GM19372 (cell line): ENCODE data around the gene EHBP1L1.

Experiments
- ATAC-seq: cut with Tn5 transposase; IDR thresholded peaks from one replicate; pipeline ENCODE4 v1.9.1; 2021; ENCODE audit warnings: mild to moderate bottlenecking, low read depth, moderate library complexity; ENCODE audit not compliant: unreplicated experiment

Gene EHBP1L1

DNA sequence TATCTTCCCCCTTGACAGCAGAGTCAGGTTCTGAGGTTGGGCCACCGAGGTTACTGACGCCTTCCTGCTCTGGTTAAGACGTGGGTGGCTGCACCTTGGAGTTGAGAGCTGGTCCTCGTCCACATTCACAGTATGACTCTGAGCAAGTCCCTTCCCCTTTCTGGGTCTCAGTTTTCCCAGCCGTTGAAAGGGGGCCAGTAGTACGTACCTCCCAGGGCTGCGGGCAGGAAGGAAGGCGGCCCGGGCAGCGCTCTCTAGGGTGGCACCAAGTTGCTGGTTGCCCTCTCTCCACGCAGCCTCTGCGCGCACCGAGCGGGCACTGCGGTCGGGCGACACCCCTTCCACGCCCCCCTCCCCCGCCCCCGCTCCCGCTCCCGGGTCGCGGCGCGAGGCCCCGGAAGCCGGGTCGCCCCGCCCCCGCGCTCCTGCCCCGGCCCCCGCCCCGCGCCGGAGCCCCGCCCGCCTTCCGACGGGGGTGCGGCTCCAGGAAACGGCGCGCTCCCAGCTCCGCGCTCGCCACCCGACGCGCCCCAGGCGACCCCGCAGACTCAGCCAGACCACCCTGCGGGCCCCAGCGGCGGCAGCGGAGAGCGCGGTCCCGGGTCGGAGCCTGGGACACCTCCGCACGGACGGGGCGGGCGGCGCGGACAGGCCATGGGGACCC, at the start of gene EHBP1L1:
TSS of gene EHBP1L1 (plus strand) at position 486 of the 664 bp plus-strand sequence. CDS start 250 bp downstream, outside the sequence.
- no peak for ATAC-seq

DNA sequence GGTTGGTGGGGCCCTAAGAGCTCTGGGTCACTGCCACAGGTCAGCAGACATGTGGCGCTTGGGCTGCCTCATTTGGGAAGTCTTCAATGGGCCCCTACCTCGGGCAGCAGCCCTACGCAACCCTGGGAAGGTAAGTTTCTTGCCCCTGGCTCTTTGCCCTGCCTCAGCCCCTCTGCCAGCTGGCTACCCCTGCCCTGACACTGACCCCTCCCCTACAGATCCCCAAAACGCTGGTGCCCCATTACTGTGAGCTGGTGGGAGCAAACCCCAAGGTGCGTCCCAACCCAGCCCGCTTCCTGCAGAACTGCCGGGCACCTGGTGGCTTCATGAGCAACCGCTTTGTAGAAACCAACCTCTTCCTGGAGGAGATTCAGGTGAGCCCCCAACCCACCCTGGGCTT, 49.1 kb upstream of the EHBP1L1 start:
- no peak for ATAC-seq

DNA sequence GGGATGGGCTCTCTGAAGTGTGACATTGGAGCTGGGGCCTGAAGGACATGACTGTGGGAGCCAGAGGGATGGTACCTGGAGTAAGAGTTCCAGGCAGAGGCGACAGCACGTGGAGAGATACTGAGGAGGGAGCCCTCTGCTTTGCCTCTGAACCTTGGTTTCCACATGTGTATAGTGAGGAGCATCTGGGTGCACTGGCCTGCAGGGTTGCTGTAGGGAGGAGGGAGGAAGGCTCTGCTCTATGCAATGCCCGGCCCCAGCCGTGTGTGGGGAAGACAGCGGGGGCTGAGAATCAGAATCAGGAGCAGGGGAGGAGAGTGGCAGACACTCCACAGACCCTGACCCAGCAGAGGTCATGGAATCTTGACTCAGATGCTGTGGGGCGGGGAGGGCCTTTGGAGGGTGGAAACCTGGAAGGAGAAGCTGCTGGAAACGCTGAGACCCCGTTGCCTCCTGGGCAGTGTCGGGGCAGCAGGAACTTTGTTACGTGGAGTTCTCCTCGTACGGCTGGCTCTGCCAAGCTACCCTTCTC, 47.0 kb upstream of the EHBP1L1 start:
- ATAC-seq = no peak

DNA sequence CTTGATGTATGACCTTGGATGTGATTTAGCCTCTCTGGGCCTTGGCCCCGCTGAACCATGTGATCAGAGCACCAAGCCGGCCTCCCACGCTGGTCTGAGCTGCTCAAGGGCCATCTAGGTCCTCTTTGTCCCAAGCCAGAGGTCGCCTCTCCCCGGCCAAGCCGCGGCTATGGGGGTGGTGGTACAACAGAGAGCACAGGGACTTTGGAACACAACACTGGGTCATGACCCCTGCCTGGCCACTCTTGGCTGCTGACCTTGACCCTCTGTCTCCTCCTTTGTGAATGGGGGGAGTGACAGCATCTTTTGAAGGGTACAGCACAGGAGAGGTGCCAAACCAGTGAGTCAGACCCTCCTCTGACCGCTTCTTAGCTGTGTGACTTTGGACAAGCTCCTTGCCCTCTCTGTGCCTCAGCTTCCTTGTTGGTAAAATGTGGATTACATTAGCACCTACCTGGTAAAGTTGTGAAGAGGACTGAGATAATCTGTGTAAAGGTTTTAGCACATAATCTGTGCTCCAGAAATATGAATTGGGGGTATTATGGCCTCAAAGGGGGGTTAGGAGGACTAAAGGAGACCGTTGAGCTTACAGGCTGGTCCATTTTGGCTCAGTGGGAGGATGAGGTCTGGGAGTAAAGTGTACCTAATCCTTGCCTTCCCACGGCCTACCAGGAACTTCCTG, 46.2 kb upstream of the EHBP1L1 start:
- ATAC-seq = no peak

DNA sequence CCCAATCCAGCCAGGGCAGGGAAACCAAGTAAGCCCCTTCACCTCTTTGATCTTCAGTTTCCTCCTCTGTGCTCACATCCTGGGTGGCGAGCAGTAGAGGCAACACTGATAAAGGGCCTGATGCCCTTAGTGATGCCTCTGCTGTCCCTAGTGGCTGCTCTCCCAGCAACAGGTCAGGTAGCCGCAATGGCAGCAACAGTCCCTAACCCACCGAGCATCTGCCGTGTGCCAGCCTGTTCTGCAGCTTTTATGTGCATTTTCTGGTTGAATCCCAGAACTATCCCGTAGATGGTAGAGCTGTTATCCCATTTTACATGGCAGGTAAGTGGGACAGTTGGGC, 45.7 kb upstream of the EHBP1L1 start:
- no peak for ATAC-seq

DNA sequence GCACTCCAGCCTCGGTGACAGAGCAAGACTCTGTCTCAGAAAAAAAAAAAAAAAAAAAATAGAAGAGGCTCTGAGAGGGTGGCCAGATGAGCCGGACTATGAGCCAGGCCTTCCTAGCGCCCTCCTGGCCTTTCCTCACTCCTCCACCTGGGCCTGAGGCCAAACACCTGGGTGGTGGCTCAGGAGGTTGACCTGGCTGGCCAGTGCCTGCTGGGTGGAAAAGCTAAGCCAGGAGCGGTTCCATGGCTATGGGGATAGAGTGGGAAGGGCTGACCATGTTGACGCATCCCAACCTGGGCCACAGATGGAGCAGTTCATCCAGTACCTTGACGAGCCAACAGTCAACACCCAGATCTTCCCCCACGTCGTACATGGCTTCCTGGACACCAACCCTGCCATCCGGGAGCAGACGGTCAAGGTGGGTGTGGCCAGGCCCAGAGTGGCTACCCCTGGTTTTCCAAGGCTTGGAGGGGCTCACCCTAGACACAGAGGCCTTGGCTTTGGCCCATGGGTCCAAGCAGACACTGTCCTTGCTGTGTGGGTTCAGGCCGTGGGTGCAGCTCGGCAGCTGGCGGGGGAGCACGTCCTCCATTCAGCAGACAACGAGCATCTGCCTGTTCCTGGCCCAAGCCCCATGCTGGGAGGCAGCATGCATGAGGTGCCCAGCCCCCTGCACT, 43.3 kb upstream of the EHBP1L1 start:
- ATAC-seq = no peak

DNA sequence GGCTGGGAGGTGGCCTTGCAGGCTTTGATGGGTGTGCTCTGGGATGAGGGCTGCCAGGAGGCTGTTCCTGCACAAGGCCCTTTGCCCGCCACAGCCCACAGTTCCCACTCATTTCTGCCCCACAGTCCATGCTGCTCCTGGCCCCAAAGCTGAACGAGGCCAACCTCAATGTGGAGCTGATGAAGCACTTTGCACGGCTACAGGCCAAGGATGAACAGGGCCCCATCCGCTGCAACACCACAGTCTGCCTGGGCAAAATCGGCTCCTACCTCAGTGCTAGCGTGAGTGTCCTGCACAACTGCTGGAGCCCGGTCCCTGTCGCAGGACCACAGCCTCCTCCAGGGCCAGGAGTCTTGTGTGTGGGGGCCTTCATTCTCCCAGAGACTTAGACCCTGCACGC, 40.8 kb upstream of the EHBP1L1 start:
- ATAC-seq = no peak

DNA sequence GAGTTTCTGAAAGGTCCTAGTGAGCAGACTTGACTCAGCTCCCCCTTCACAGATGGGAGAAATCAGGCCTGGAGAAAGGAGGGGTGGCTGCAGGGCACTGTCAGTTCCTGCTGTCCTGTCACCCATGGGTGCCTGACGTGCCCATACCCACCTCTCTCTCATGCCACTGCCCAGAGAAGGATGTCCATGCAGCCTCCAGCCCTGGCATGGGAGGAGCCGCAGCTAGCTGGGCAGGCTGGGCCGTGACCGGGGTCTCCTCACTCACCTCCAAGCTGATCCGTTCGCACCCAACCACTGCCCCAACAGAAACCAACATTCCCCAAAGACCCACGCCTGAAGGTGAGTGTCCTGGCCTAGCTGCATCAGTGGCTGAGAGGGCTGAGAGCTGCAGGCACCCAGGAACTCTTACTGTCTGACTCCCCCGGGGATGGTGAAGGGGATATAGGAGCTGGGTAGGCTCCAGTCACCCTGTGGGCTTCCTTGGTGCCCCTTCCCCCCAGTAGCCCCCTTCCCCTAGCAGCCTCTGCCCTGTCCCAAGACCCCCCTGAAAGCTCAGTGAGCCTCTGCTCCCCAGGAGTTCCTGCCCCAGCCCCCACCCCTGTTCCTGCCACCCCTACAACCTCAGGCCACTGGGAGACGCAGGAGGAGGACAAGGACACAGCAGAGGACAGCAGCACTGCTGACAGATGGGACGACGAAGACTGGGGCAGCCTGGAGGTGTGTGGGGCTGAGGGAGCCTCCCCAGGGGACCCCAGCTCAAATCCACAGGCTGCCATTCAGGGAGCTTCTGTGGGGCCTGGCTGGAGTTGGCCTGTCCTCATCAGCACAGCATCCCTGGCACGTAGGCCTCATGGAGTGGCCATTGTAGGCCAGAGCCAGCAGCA, 39.2 kb upstream of the EHBP1L1 start:
- no peak for ATAC-seq

DNA sequence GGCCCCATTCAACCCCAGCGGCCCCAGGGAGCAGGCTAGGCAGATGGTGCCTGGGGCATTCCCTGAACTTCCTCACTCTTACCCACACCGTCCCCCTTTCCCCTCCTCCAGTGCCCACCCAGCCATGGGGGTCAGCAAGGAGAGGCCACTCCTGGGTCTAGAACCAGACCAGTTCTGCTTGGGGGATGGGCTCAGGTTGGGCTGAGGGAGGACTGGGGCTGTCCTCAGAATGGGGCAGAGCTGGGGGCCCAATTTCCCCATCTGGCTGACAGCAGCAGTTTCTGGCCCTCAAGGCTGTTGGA, 38.6 kb upstream of the EHBP1L1 start:
- no peak for ATAC-seq

DNA sequence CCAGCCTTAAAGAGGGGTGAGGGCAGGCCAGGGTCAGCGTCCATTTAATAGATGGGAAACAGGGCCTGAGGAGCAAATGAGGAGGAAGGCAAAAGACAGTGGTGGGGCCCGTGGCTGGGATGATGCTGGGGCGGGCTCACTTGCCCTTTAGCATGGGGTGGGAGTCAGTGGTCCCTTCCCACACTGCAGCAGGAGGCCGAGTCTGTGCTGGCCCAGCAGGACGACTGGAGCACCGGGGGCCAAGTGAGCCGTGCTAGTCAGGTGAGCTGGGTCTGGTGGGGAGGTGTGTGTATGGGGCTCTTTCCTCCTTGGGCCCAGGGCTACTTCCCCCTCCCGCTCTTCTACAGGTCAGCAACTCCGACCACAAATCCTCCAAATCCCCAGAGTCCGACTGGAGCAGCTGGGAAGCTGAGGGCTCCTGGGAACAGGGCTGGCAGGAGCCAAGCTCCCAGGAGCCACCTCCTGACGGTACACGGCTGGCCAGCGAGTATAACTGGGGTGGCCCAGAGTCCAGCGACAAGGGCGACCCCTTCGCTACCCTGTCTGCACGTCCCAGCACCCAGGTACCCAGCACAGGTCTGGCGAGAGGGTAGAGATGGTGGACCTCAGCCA, 38.1 kb upstream of the EHBP1L1 start:
- ATAC-seq = no peak

DNA sequence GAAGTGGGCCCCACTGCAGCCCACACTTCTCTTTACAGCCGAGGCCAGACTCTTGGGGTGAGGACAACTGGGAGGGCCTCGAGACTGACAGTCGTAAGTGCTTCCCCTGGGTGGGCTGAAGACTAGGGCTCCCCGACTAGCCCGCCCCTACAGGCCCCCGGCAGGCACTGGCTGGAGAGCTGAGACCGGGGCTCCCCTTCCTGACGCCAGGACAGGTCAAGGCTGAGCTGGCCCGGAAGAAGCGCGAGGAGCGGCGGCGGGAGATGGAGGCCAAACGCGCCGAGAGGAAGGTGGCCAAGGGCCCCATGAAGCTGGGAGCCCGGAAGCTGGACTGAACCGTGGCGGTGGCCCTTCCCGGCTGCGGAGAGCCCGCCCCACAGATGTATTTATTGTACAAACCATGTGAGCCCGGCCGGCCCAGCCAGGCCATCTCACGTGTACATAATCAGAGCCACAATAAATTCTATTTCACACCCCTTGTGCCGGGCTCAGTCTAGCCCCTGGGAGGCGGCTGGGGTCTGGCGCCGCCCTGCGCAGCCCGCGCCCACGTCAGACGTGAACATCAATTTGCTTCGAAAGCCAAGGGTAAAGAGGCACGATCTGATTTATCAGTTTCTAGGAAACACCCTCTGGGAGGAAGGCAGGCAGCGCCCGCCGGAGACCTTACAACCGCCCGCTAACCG, 37.5 kb upstream of the EHBP1L1 start:
- ATAC-seq = no peak

DNA sequence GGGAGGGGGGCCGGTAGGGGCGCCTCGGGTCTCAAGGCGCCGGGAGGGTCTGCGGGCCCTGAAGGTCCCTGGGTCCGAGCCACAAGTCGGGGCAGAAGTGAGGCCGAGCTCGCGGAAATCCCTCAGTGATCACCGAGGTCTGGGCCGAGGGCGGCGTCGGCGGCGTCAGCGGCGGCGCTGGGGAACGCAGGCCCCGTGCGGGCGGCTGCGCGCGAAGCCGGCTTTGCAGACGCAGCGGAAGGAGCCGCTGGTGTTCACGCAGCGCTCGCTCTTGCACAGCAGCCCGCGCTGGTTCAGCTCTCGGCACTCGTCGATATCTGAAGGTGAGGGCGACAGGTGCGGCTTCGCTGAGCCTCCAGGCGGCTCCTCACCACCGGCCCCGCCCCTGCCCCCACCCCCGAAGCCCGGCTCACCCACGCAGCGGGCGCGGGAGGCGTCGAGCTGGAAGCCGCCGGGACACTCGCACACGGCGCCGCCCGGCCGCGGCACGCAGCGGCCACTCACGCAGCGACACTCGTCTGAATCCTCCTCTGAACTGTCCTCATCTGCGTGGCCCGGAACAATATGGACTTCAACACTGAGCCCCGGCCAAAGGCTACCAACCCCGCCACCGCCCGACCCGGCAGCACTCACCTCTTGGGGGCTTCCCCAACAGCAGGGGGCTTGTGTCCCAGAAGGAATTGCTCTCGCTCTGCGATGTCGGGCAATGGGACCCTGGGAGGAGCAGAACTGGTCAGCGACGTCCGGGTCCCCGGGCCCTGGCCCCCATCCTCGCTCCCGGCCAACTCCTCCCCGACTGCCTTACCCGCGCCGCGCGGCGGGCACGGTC, 36.7 kb upstream of the EHBP1L1 start:
- no peak for ATAC-seq

DNA sequence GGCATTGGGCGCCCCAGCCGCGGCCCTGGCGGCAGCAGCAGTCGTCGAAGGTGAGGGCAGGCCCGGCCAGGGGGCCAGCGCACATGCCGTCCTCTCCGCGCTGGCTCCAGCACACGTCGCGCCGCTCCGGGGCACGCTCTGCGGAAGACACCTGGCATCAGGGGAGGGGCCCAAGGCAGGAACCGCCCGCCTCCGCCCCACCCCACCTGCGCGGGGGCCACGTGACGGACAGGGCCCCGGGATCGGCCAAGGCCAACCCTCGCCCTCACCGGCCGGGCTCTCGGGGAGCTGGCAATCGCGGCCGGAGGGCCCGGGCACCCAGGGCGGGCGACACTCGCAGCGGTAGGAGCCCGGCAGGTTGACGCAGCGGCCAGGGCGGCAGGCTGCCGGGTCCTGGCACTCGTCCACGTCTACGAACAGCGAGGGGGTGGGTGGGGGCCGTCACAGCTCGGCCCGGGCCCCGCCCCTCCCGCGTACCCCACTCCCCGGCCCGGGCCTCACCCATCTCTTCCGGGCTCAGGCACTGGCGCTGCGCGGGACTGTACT, 36.0 kb upstream of the EHBP1L1 start:
- ATAC-seq = peak; percentile 53

DNA sequence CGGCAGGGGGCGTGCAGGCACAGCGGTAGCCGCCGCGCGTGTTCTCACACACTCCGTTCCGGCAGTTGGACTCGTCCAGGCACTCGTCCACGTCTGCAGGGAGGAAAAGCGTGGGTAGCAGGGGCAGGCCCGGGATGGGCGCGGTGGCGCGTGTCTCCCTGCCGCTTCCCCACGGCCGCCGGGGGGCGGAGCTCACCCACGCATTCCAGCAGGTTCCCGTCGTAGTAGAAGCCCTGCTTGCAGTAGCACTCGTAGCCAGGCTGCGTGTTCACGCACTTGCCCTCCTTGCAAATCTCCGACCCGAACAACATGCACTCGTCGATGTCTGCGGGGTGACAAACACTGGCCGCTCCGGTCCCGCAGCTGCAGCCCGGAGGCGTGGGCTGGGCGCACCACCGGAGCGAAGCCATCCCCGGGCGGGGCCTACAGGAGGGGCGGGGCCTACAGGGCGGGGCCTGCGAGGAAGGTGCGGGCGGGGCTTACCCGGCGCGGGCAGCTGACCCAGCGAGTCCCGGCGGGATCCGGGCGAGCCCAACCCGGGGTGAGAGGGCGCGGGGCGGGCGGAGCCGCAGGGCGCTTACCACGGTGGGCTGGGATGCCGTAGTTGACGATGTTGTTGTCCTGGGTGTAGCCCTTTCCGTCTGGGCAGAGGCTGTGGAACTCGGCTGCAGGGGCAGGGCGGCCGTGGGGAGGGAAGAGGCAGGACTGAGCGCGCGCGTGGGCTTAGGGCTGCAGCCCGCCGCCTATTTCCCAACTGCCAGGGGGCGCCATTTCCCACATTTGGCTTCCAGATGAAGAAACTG, 35.4 kb upstream of the EHBP1L1 start:
- ATAC-seq = peak; percentile 65

DNA sequence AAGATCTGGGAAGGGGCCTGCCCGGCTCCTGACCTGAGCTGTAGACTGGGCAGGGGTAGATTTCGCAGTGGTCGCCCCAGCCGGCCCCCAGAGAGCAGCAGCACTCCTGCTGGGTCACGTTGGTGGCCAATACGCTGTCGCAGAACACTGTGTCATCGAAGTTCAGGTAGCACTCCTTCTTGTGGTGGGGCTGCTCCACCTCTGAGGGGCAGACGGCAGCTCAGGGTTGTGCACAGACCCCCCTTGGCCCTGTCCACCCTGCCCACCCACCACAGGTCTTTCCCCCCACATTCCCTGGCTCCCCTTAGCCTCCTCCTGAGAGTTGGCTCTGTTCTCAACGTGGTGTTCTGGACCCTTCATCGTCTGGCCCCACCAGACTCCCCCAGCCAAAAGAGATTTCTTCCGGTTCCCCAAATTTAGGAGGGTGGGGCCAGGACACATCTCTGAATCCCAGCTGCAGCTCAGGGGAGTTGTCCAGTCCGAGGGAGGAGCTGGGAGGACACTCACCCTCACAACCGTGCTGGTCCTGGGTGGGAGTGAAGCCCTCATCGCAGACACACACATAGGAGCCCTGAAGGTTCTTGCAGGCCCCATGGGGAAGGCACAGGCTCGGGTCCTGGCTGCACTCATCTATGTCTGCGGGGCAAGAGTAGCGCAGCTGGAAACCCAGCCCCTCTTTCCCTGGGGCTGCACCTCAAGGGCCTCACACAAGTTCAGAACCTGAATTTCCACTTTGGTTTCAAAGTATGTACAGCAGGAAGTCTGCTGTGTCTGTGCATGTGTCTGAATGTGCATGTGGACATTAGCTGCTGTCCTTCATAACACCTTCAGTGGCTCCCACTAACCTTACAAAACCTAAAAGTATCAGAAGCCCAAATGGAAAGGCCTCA, 34.5 kb upstream of the EHBP1L1 start:
- ATAC-seq = no peak

DNA sequence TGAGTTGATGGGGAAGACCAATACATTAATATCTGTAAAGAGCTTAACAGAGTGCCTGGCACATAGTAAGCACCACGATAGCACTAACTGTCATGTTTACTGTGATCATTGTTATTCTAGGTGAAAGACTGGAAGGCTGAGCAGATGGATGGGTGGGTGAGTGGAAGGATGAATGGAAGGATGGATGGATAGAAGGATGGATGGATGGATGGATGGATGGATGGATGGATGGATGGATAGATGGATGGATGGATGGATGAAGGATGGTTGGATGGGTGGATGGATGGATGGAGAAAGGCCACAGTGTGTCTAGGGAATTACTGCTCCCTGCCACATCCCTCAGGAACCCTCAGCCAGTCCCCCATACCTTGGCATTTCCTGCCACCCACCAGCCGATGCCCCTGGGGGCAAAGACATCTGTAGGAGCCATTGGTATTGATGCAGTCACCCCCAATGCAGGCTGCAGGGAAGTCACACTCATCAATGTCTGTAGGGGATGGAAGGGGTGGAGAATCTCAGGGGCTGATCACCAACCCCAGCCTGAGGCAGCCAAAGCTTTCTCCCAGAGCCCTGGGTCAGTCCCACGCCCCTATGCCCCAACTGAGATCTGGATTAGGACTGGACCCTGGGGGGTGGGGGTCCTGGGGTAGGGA, 33.0 kb upstream of the EHBP1L1 start:
- ATAC-seq = no peak

DNA sequence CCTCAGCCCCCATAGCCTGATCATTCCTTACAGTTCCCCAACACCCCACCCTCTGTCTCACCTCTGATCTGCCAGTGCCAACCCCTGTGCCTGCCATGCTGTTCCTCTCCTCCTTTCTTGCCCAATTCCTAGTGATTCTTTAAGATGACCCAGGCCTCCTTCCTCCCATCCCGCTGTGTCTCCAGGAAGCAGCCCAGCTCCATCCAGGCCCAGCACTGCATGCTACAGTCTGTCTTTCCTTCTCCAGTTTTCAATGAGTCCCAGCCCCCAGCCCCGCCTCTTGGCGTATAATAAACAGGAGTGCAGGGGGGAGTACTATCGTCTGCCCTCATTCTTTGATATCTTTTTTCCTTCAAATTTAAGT, 30.0 kb upstream of the EHBP1L1 start:
- ATAC-seq = no peak
